NCI-H2081 treated with DMSO at 0.1 percent for 48 hours (cell line): ENCODE measurements around the gene MYOZ2.

Experiments used
- DNase-seq: peaks from one replicate; lab custom pipeline; 2025; lab: John Stamatoyannopoulos, UW

Gene MYOZ2

GRCh38 chr4:119135721-119136121 is at the start of gene MYOZ2:
Gene MYOZ2 (plus strand): TSS chr4:119135832. CDS start chr4:119136526, 694 bp downstream.
- no peak for DNase-seq

- no peak for DNase-seq
Observed at GRCh38 chr4:119087121-119087520, 48.5 kb upstream of the MYOZ2 start.

DNA sequence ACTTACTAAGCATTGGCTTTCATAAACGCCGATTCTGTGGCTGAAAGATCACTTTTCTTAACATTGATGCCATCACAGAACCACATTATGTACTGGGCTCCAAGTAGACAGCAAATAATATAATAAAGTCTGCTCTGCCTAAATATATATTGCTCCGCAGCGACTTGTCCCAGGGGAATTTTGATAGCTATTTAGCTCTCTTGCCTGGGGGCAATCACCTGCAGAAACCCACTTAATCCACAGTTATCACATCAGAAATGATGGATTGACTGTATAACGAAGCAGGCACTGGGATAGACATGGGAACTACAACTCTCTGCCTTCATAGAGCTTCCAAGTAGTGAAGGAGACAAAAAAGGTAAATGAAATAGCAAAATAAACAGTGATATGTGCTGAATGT is 48.0 kb upstream of the MYOZ2 start:
- DNase-seq: no peak

DNA sequence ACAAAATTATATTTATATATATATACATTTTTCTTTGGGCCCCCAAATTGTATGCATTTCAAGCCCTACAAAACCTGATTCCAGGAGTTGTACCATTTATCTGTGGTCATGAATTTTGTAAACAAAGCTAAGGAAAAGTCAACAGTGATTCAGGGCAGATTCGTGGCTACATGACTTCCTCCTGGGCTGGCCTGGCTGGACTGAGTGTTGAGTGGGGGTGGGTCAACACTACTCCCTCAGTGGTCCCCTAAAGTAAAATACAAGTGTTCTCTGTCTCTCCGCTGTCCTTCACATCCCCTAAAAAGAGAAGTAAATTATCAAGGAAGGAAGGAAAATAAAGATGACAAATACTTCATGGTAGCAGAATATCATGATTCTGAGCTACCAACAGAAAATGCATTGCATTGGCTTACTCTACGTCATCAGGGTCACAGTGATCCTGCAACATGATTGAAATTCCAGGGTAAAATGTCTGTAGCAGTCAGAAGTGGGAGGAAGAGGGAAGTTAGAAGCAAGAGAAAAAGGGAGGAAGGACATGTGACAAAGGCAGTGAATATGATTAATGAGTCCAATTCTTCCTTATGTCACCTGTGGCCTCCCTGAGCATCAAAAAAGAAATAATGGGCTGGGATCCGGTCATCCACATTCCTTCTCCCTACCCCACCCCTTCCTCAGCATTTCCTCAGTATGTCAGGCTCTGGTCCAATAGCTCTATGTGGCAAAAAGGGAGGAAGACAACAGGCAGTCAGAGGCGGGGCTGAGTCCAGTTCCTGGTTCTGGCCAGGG is 42.4 kb upstream of the MYOZ2 start:
- DNase-seq: no peak

GRCh38 chr4:119097282-119097900 is 38.2 kb upstream of the MYOZ2 start:
- no peak for DNase-seq

DNA sequence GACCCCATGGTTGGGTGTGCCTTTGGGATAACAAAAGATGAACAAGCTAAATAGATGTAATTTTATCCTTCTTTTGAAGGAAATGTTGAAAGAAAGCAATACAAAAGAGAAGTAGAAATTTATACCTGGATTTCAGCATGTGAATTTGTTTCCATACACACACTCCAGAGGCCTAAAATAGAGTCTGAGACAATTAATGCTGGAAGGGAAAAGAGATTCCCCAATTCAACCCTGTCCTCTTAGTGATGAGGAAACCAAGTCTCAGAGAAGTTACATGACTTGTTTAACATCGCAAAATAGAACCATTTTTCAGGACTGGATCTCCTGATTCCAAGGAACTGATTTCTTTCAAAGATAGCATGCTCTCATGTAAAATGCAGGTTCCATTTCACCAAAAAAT is 37.3 kb upstream of the MYOZ2 start:
- no peak for DNase-seq

DNA sequence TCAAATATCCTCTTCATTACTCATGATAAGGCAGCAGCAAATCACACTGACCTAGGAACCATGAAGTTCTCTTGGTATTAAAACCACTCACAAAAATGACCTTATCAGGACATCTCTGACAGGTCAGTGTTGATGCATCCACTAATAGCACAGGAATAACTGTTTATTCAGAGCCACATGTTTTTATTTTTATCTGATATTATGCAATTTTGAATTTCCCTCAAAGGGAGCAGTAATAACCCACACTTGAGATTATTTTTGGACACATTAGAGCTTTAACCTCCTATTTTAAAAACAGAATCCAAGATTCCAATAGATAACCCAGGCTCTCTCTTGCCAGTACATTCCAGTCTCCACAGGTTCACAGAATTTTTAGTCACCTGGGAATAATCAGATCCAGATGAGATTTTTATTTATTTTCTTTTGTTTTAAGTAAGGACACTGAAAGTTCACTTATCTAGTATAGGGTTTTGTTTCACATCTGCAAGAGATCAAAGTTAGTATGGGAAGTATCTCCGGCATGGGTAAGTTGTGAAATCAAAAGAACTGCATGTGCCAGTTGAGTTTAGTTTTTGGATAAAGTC is 36.3 kb upstream of the MYOZ2 start:
- no peak for DNase-seq

GRCh38 chr4:119100655-119101054 is 35.0 kb upstream of the MYOZ2 start:
- DNase-seq: no peak

DNA sequence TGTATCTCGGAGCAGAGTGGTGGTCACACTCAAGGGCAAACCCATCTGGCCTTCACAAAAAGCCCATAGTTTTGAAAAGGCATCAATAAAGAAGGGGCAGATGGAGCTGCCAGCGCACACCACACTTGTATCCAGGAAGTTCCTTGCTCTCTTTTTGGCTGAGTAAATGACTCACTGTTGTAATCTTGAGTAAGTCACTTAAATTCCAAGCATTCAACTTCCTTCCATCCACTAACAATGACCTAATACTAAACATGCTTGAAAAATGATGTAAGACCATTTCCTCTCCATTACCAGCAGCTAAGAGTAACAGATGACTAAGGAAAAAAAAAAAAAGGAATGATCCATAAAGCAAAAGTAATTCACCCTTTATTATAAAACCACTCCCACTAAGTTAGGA is 32.4 kb upstream of the MYOZ2 start:
- DNase-seq: no peak

- no peak for DNase-seq
Observed at GRCh38 chr4:119104644-119105273, 30.9 kb upstream of the MYOZ2 start.

DNA sequence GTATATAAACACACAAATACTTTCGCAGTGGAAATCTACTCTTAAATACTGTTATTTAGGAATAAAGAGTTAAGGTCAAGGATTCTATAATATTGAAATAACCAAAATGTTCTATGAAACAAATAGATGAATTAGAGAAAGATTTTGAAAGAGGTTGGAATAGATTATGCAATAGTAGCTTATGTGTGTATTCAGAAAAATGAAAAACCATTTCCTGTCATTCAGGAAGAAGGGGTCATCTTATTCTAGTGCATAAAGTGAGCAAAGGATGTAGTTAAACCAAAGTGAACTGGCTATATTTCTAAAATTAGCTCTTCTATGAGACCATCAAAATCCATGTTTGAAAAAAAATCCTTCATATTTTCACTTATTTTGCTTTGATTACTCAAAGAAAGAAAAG is 30.0 kb upstream of the MYOZ2 start:
- no peak for DNase-seq

GRCh38 chr4:119106036-119107000 is 29.3 kb upstream of the MYOZ2 start:
- DNase-seq: no peak

DNA sequence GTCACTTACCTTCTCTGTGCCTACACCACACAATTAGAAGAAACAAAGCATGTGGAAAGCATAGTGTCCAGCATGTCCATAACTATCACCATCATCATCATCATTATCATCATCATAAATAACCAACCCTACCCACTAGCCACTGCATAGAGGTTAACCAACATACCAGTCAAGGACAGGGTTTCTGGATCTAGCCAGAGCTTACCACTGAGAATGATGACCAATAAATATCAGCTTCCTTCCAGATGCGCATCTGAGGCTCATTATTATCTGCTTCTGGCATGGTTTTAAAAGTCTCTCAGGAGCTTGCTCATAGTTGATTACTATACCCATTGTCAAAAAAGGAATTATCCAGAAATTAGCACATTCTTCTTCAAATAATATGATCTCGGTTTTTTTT is 25.5 kb upstream of the MYOZ2 start:
- no peak for DNase-seq

DNA sequence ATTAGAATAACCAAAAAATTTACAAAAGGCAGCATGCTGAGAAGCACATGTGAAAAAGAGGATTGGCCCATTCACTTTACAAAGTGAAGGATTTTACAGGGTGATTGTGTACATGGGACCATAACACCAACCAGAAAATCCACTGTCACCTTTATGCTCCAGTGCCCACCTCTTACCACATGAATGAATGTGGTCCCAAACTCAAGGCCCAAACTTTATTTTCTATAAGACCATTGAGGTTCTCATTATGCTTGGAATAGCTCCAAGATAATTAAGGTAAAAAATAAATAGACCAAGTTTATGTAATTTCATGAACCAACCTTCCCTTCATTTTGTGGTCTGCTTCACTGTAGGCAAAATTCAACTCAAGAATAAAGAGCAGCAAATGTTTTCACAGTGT is 24.3 kb upstream of the MYOZ2 start:
- DNase-seq: no peak

DNA sequence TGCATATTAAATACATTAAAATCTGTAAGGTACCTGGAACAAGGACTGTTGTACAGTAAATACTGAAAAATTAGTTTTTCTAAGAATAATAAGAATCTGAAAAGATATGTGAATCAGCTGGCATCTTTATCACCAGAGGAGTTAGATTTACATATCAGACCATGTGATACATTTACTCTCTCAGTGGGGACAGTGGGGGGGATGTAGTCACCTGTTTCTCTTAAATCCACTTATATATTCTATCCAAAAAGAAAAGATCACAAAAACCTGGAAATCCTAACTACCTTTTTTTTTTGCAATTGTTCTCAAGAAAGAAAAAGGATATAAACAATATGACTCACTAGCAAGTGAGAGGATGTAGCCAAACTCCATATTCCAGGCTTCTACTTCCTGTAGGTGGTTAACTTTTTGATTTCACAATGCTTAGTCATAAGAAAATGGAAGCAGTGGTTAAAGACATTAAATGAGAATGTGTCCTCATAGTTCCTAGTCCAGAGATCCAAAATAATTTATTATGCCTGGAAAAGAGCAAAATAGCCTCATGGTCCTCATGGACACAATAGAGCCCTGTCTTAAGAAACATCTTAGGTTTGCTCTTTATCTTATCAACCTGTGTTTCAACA is 22.5 kb upstream of the MYOZ2 start:
- no peak for DNase-seq

- no peak for DNase-seq
Observed at GRCh38 chr4:119116021-119116420, 19.6 kb upstream of the MYOZ2 start.

- DNase-seq: no peak
Observed at GRCh38 chr4:119116925-119117900, 18.4 kb upstream of the MYOZ2 start.

DNA sequence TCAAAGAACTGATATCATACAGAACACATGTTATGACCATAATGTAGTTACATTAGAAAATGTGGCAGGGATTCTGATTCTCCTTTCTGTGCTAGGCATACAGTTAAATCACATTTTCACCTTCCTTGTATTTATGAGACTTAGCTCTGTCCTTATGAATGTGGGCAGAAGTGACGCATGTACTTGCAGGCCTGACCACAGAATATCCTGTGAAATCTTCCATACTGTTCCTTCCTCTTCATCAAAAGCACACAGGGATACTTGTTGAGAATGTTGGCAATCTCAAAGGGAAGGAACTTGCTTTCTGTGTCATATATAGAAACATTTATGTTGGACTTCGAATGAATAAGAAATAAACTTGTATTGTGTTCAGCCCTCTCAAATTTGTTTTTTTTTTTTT is 17.2 kb upstream of the MYOZ2 start:
- DNase-seq: no peak

- DNase-seq: no peak
Observed at GRCh38 chr4:119124352-119124751, 11.3 kb upstream of the MYOZ2 start.

- DNase-seq: no peak
Observed at GRCh38 chr4:119125931-119126330, 9.7 kb upstream of the MYOZ2 start.
